VCaP (cell line): Measurements from ENCODE around the gene LSR.
"Not testable (repeated sequence)": the region's sequence is repeated elsewhere in the genome, so short reads cannot be mapped to it uniquely, and the experiment has no call there.

Experiments
- H3K27ac ChIP-seq: fragments of 450-650 bp; 2 replicates; pipeline ENCODE4 v1.5.1; 2017
- TF ChIP-seq, protein P1 (sequence below): fragments of 450-650 bp; conservative IDR thresholded peaks from 2 replicates; pipeline ENCODE4 v1.5.1; 2017; ENCODE audit warnings: mild to moderate bottlenecking, moderate library complexity

The LSR gene

DNA sequence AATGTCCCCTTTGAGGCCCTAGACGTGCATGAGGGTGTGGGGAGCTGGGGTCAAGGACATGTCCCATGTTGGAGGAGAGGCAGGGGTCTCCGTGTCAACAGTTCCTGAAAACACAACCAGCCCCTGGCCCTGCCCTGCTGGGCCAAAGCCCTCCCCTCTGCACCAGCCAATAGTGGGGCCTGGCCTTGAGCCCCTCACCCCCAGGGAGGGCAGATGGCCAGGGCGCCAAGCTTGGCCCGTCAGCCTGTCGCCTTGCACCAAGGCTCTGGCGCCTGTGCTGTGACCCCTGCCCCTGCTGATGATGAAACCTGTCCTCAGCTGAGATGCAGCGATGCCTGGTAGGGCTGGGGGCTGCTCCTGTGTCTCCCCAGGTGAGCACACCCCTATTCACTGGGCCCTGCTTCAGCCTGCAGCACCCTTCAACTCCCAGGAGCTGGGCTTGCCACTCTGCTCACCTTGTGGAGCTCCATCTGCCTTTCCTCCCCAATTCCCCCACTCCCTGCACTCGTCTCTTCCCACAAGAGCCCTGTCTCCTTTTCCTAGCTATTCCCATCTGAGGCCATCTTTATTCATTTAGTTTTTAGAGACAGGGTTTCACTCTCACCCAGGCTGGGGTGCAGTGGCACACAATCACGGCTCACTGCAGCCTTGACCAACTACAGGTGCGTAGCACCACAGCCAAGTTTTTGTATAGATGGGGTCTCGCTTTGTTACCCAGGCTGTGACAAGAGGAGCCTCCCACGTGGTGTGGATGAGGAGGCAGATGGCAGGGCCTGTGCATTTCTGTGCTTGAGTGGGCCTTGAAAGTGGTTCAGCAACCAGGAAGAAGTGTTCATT is 31.4 kb downstream of the LSR start:
- no peak overlapping the region for H3K27ac ChIP-seq
- TF ChIP-seq, protein P1, sequence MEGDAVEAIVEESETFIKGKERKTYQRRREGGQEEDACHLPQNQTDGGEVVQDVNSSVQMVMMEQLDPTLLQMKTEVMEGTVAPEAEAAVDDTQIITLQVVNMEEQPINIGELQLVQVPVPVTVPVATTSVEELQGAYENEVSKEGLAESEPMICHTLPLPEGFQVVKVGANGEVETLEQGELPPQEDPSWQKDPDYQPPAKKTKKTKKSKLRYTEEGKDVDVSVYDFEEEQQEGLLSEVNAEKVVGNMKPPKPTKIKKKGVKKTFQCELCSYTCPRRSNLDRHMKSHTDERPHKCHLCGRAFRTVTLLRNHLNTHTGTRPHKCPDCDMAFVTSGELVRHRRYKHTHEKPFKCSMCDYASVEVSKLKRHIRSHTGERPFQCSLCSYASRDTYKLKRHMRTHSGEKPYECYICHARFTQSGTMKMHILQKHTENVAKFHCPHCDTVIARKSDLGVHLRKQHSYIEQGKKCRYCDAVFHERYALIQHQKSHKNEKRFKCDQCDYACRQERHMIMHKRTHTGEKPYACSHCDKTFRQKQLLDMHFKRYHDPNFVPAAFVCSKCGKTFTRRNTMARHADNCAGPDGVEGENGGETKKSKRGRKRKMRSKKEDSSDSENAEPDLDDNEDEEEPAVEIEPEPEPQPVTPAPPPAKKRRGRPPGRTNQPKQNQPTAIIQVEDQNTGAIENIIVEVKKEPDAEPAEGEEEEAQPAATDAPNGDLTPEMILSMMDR: no peak

DNA sequence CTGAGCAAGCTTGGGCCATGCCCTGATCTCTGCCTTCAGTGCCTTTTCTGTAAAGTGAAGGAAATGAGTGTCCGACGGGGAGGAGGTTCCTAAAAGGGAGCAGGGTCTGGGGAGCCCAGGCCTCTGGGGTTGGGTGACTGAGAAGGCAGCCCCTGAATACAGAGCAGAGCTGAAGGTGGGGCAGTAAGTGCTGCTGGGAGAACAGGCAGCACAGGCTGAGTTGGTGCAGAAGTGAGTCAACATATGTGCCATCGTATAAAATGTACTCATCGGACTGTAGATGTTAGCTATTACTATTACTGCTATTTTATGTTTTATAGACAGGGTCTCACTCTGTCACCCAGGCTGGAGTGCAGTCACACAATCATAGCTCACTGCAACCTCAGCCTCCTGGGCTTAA is 32.5 kb downstream of the LSR start:
- H3K27ac ChIP-seq: no peak overlapping the region
- TF ChIP-seq, protein P1: no peak

DNA sequence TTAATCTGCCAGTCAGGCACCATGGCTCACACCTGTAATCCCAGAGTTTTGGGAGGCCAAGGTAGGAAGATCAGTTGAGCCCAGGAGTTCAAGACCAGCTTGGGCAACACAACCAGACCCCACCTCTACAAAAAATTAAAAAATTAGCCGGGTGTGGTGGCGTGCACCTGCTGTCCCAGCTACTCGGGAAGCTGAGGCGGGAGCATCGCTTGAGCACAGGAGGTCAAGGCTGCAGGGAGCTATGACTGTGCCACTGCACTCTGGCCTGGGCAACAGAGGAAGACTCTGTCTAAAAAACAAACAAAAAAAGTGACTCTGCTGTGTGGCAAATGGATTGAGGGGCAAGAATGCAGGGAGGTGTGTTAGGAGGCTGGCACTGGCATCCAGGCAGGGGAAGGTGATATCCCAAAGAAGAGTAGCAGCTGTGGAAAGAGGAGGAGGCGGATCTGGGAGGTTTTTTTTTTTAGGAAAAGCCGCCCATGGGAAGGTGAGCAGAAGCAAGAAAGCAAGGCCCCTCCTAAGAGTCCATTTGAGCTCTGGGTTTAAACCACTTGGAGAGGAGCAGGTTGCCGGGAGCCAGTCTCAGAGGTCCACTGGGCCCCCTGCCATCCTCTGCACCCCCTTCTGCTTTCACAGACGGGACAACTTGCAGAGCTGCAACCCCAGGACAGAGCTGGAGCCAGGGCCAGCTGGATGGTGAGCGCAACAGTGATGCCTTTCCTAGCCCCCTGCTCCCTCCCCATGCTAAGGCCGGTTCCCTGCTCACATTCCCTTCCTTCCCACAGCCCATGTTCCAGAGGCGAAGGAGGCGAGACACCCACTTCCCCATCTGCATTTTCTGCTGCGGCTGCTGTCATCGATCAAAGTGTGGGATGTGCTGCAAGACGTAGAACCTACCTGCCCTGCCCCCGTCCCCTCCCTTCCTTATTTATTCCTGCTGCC is 35.6 kb downstream of the LSR start:
- TF ChIP-seq, protein P1: no peak
- H3K27ac ChIP-seq: no peak overlapping the region

DNA sequence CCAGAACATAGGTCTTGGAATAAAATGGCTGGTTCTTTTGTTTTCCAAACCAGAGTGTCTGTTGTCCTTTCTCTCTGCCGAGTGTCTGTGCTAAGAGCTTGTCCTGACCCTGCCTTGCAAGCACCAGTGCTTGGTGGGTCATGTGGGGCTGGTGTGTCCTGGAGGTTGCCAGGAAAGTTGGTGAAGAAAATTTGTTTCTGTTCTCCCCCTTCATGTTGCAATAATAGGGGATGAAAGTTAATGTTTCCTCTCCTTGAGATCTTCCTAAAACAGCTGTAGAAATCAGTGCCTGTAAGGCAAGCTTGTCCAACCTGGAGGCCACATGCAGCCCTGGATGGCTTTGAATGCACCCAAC is 36.3 kb downstream of the LSR start:
- H3K27ac ChIP-seq: no peak overlapping the region
- TF ChIP-seq, protein P1: no peak

DNA sequence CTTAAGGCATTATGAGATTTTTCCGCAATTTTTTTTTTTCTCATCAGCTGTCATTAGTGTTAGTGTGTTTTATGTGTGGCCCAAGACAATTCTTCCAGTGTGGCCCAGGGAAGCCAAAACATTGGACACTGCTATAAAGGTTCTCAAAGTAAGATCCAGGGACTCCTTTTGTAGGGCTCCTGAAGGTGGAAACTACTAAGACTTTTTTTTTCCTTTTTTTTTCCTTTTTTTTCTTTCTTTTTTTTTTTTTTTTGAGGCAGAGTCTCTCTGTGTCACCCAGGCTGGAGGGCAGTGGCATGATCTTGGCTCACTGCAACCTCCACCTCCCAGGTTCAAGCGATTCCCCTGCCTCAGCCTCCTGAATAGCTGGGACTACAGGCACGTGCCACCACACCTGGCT is 36.7 kb downstream of the LSR start:
- not testable (repeated sequence) for H3K27ac ChIP-seq

DNA sequence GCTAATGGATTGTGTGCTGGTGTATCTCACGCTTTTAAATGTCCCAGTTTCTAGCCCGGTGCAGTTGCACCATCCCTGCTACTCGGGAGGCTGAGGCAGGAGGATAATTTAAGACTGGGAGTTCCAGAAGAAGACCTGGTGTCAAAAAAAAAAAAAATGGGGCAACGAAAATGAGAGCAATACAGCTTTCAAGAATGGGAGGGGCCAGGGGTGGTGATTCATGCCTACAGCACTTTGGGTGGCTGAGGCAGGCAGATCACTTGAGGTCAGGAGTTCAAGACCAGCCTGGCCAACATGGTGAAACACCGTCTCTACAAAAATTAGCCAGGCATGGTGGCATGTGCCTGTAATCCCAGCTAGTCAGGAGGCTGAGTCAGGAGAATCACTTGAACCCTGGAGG is 37.3 kb downstream of the LSR start:
- not testable (repeated sequence) for H3K27ac ChIP-seq

DNA sequence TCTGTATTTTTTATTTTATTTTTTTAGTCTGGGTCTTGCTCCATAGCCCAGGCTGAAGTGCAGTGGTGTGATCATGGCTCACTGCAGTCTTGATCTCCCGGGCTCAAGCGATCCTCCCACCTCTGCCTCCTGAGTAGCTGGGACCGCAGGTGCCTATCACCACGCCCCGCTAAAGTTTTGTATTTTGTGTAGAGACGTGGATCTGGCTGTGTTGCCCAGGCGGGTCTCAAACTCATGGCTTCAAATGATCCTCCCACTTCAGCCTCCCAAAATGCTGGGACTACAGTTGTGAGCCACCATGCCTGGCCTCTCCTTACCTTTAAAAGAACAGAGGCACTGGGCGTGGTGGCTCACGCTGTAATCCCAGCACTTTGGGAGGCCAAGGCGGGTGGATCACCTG is 38.9 kb downstream of the LSR start:
- no peak overlapping the region for H3K27ac ChIP-seq
- TF ChIP-seq, protein P1: no peak

DNA sequence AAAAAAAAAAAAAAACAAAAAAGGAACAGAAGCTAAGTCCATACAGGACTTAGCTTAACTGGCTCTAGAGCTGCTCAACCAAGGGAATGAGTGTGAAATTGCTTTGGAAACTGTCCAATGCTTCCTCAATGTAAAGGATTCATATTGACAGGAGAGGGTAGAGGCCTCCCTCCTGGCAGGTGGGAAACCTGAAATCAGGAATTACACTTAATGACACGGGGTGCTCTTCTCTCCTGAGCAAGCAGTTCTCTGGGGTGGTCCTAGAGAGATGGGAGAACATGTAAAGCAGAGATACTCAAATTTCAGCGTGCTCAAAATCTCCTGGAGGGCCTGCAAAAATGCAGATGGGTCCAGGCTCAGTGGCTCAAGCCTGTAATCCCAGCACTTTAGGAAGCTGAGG is 39.5 kb downstream of the LSR start:
- H3K27ac ChIP-seq: no peak overlapping the region
- TF ChIP-seq, protein P1: no peak
